GM19328 (cell line): Measurements from ENCODE around the gene IL4I1.

Experiments used
- ATAC-seq: cut with Tn5 transposase; IDR thresholded peaks from one replicate; pipeline ENCODE4 v1.9.1; 2021; ENCODE audit warnings: mild to moderate bottlenecking, moderate library complexity; ENCODE audit not compliant: unreplicated experiment

The IL4I1 gene

DNA sequence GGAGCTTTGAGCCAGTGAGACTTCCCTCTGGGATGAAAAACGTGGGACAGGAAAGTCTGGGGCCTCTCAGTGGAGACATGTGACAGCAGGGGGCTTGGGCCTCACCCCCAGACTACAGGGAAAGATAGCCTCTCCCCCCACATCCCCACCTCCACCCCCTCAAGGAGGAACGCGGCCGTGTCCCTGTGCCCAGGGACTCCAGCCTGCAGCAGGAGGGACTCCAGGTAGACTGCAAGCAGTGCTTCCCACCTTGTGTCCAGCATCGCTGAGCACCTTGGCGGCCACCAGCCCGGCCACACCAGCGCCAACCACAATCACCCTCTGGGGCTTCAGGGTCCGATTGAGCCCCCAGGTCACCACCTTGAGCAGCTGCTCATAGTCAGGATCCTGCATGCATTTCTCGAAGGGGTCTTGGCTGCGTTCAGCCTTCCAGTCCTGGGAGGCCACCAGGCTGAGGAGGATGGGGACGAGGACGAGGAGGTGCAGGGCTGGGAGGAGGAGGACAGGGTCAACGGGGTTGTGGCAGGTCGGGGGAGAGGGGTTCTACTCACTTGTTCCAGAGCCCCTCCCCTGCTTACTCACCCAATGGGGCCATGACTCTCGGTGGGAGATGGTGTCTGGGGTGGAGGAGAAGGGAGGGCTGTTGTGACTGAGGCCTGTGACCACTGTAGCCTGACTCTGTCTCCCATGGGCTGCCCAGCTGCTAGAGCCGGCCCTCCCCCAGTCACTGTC, 955 bp downstream of the IL4I1 start:
- no peak for ATAC-seq

DNA sequence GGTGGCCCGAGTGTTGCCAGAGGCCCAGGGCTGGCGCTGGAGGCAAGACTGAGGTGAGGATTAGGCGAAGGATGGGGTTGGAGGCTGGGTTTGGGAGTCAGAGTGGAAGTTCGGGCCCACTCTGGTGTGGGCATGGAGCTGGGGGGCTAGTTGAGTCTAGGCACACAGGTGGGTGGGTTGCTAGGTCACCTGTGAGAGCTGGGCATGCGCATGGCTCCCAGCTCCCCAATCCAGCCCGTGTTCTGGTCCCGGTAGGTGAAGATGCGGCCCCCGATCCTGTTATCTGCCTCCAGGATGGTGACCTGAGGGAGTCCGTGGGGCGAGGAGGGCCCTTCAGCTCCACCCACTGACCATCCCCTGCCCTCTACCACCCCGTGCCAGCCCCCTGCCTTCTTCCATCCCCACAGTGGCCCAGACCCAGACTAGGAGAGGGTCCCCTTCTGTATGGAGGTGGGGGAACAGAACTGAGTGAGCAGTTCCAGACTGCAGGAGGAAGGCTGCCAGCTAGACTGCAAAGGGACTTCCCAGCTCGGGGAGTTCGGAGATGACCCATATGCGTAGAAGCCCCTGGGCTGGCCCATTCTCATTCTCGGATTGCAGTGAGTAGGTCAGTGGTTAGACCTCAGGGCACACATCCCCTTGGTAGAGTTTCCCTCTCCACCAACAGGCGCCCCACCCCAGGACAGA, 1.7 kb downstream of the IL4I1 start:
- no peak for ATAC-seq

- ATAC-seq: no peak
Observed at GRCh38 chr19:49894011-49894664, 2.5 kb downstream of the IL4I1 start.

- ATAC-seq: no peak
Observed at GRCh38 chr19:49892716-49893115, 4.0 kb downstream of the IL4I1 start.

DNA sequence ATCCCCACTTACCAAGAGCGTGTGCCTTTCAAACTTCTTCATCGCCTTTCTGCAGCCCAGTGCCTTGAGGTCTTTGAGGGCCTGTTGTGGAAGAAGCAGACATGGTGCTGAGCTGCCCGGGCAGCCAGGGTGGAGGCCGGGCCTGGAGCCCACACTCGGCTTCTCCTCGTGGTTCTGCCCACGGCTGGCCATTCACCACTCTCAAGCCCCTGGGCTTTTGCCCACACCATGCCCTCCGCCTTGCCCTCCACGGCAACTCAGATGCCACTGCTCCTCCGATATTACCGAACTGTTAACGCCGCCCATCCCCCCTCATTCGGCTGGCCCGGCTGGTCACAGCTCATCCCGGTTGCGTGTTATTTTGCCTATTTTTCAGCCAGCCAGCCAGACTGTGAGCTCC, 5.3 kb downstream of the IL4I1 start:
- no peak for ATAC-seq

- no peak for ATAC-seq
Observed at GRCh38 chr19:49890349-49891311, 6.1 kb downstream of the IL4I1 start.

DNA sequence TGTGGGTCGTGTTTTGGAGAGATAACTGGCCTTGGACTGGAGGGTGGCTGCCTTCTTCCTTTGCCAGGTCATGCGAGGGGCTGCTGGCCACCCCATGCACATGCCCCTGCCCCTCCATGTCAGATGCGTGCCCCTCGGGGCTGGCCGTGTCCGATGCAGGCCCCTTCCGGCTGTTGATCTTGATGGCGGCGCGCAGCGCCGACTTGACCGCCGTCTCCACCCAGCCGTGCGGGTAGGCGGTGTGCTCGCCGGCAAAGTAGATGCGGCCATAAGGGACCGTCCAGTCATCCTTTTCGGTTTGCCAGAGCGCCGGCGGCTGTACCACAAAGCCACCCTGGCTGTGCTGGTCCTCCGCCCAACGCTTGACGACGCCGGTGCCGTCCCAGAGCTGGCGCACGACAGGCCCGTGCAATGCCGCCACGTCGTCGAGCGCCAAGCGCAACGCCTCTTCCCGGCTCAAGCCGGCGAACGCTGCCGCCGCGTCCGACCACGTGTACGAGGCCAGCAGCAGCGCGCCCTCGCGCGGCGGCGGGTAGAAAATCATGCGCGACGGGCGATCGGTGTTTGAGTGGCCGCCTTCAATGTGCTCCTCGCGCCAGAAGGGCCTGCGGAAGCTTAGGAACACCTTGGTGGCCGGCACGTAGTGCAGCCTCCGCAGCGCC, 6.9 kb downstream of the IL4I1 start:
- ATAC-seq: no peak

DNA sequence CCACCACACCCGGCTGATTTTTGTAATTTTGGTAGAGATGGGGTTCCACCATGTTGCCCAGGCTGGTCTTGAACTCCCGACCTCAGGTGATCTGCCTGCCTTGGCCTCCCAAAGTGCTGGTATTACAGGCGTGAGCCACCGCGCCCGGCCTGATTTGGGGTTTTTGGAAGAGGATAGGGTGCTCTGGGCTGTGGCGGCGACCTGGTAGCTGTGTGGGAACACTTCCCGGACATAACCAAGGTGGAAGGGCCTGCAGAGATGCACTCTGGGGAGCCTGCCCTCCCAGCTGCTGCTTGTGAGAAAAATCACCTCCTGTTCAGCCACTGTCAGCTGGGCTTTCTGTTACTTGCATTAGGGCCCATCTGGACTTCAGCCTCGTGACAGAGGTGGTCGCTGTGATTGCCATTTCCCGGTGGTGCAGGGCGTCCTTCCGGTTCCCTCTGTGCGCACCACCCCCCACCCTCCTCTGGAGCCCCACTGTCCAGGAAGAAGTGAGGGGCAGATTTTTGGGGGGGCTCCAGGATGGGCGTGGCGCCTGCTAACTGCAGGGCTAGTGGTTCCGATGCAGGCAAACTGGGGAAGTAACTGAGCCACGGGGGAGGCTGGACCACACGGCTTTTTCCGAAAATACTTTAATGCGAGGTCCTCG, 7.5 kb downstream of the IL4I1 start:
- ATAC-seq: no peak

GRCh38 chr19:49888510-49888824, 8.2 kb downstream of the IL4I1 start:
- ATAC-seq: no peak

- ATAC-seq: no peak
Observed at GRCh38 chr19:49887665-49888509, 8.8 kb downstream of the IL4I1 start.

GRCh38 chr19:49887037-49887664, 9.5 kb downstream of the IL4I1 start:
- ATAC-seq: no peak

GRCh38 chr19:49884760-49885159, 11.9 kb downstream of the IL4I1 start:
- ATAC-seq: no peak

DNA sequence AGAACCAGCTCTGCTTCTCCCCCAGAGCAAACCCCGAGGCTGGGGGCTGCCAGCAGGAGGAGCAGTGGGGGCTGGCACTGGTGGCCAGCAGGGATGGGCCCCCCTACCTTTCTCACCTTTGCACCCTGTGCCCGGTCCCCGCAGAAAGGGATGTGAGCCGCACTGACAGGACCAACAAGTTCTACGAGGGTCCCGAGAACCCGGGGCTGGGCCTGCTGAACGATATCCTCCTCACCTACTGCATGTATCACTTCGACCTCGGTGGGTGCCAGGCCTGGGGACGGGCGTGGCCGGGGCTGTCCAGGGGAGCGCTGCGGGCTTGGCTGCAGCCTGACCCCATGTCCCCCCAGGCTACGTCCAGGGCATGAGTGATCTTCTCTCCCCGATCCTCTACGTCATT, 12.6 kb downstream of the IL4I1 start:
- no peak for ATAC-seq

- no peak for ATAC-seq
Observed at GRCh38 chr19:49883094-49883493, 13.6 kb downstream of the IL4I1 start.

- ATAC-seq: no peak
Observed at GRCh38 chr19:49882643-49883042, 14.0 kb downstream of the IL4I1 start.

- ATAC-seq: no peak
Observed at GRCh38 chr19:49881672-49882394, 14.9 kb downstream of the IL4I1 start.

DNA sequence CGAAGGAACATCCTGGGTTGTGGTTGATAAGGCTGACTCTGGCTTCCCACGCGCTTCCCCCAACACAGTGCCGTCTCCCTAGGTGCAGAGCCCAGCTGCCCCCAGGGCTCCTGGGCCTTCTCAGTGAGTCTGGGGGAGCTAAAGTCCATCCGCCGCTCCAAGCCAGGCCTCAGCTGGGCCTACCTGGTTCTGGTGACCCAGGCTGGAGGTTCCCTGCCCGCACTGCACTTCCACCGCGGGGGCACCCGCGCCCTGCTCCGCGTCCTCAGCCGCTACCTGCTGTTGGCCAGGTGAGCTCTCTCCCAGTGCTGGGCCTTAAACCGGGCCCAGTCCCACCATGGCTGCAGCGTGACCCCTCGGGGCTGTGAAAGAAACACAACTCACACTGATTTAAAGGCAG, 15.5 kb downstream of the IL4I1 start:
- ATAC-seq: no peak
